Fibroblast of pulmonary artery (primary cell): Measurements from ENCODE around the gene NAT9.

Source experiments
- DNase-seq: peaks from one replicate; pipeline ENCODE4 v3.0.0-alpha.2; 2010; ENCODE audit warnings: low read depth
- H3K4me3 ChIP-seq: replicated peaks from 2 replicates; pipeline ENCODE4 v1.5.1; 2011; ENCODE audit warnings: low read depth, mild to moderate bottlenecking, control low read depth, low read length, moderate library complexity
- TF ChIP-seq, protein P1 (sequence below): IDR thresholded peaks from 2 replicates; pipeline ENCODE4 v1.5.1; 2011; ENCODE audit warnings: mild to moderate bottlenecking, control low read depth, low read length, inconsistent platforms; ENCODE audit errors: missing control alignments

NAT9 gene

GRCh38 chr17:74761931-74762330 lies 14.2 kb downstream of the NAT9 start:
- no peak overlapping the region for H3K4me3 ChIP-seq
- no peak for DNase-seq
- TF ChIP-seq, protein P1, sequence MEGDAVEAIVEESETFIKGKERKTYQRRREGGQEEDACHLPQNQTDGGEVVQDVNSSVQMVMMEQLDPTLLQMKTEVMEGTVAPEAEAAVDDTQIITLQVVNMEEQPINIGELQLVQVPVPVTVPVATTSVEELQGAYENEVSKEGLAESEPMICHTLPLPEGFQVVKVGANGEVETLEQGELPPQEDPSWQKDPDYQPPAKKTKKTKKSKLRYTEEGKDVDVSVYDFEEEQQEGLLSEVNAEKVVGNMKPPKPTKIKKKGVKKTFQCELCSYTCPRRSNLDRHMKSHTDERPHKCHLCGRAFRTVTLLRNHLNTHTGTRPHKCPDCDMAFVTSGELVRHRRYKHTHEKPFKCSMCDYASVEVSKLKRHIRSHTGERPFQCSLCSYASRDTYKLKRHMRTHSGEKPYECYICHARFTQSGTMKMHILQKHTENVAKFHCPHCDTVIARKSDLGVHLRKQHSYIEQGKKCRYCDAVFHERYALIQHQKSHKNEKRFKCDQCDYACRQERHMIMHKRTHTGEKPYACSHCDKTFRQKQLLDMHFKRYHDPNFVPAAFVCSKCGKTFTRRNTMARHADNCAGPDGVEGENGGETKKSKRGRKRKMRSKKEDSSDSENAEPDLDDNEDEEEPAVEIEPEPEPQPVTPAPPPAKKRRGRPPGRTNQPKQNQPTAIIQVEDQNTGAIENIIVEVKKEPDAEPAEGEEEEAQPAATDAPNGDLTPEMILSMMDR: no peak

DNA sequence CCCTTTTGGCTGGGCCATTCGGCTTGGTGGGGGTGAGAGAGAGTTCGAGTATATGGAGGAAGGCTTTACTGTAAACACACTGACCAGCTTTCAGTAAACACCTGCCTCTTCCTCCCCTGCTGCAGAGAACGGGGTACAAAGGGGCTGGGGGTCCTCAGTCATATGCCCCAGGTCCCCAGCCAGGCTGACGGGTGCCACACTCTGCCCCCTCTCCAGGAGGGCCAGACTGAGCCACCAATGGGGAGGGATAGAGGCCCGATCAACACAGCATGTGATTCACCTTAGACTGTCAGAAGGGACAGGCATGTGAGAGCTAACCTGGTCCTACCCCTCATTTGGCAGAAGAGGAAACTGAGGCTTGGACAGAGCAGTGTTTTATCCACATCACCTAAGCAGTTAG lies 14.7 kb downstream of the NAT9 start:
- no peak for DNase-seq
- TF ChIP-seq, protein P1: no peak
- no peak overlapping the region for H3K4me3 ChIP-seq

GRCh38 chr17:74760404-74761105 lies 15.6 kb downstream of the NAT9 start:
- H3K4me3 ChIP-seq: no peak overlapping the region
- TF ChIP-seq, protein P1: no peak

DNA sequence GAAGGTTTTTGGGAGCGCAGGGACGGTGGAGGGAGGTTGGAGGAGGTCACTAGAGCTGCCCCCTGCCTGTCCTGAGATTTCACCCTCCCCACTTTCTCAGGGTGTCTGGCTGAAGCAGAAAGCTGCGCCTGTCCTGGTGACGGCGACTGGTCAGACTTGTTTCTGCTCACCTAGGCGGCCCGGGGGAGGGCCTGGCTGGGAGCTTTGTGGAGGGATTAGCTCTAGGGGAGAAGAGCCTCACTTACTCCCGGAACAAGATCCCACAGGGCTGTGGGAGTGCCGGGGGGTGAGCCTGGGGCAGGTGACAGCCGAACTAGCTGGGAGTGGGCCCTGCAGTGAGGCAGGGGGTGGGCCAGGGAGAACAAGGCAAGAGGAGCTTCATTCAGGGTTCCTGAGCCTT lies 16.2 kb downstream of the NAT9 start:
- DNase-seq: no peak
- H3K4me3 ChIP-seq: no peak overlapping the region
- TF ChIP-seq, protein P1: no peak

More at GRCh38 chr17:74760404-74761105, 15.6 kb downstream of the NAT9 start:
- no peak for DNase-seq

DNA sequence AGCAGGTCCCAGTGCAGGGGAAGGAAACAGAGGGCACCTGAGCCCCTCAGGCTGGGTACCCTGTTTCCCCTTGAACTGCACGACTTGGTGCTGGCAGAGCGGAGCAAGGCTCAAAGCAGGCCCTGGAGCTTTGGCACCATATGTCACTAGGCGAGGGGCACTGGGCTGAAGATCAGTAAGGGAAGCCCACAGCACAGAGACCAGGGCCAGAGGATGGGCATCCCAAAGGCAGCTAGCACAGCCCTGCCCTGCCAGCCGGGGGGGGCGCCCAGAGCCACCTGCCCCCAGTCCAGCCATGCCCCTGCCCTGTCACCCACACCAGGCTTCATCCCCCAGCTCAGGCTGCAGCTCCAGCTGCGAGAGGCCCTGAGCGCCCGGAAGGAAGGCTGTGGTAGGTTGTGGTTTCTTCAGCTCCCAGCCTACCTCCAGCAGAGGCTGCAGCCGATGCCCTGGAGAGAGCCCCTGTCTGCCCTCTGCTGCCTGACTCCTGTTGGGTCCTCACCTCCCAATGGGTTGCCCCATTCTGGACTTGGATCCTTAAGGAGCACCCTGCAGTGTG lies 16.8 kb downstream of the NAT9 start:
- no peak for DNase-seq
- TF ChIP-seq, protein P1: no peak
- H3K4me3 ChIP-seq: no peak overlapping the region

GRCh38 chr17:74758848-74759168 lies 17.3 kb downstream of the NAT9 start:
- H3K4me3 ChIP-seq: no peak overlapping the region
- TF ChIP-seq, protein P1: no peak
- no peak for DNase-seq
